H1 (cell line): ENCODE data around the gene HSPA2. TPM values are rescaled to one million over a fixed set of nuclear protein-coding genes. Genes with fewer than 3 reads are reported as not detected.

ENCODE experiments used
- CTCF ChIP-seq, 3 experiments: IDR thresholded peaks; 1 replicate in 2 of 3; 2 replicates in 1 of 3; pipeline versions ENCODE4 v1.5.1 to v1.6.1; 2011; ENCODE audit warnings: low read length in 3 of 3, mild to moderate bottlenecking in 3 of 3, inconsistent platforms in 2 of 3, low read depth in 1 of 3, moderate library complexity in 1 of 3; ENCODE audit not compliant: insufficient read depth in 1 of 3; ENCODE audit errors: control extremely low read depth in 1 of 3
- polyA plus RNA-seq, 7 experiments: library from polyadenylated mRNA; depleted of rRNA in 3 of 7; stranded (reverse) in 5 of 7; unstranded in 2 of 7; fragments of >200 nt in 5 of 7; fragments of 200-250 nt in 2 of 7; gene quantifications; 1 replicate in 5 of 7; 2 replicates in 1 of 7; 4 replicates in 1 of 7; pipeline versions ENCODE4 v1.2.1 to v1.2.3, GENCODE V29; 2011 to 2013; ENCODE audit warnings: missing spikeins in 2 of 7, mixed read lengths in 2 of 7
- total RNA-seq: library from RNA; stranded (reverse); fragmentation: NEBNext Ultra II Directional; extraction: Animal tissue kit (Norgen Biotek cat#: 25700); gene quantifications from 2 replicates; pipeline ENCODE4 v1.2.1, GENCODE V29; 2021

HSPA2 gene
- total and polyA plus RNA-seq, 2 of the 8 experiments (the other 6 are each of a cell fraction or from before 2014, with no cell fraction given) = 30.5 to 82.9 TPM

GRCh38 chr14:64525354-64525753 is 15.2 kb upstream of the HSPA2 start (continued):
- TF ChIP-seq CTCF (IDR thresholded peaks at IDR 0.05; ENCODE audit: control extremely low read depth in 1 of 3, insufficient read depth in 1 of 3, low read depth in 1 of 3, low read length in 3 of 3) = no peak
